Measurements from ENCODE around the gene ADAMTS14.

Gene ADAMTS14

DNA sequence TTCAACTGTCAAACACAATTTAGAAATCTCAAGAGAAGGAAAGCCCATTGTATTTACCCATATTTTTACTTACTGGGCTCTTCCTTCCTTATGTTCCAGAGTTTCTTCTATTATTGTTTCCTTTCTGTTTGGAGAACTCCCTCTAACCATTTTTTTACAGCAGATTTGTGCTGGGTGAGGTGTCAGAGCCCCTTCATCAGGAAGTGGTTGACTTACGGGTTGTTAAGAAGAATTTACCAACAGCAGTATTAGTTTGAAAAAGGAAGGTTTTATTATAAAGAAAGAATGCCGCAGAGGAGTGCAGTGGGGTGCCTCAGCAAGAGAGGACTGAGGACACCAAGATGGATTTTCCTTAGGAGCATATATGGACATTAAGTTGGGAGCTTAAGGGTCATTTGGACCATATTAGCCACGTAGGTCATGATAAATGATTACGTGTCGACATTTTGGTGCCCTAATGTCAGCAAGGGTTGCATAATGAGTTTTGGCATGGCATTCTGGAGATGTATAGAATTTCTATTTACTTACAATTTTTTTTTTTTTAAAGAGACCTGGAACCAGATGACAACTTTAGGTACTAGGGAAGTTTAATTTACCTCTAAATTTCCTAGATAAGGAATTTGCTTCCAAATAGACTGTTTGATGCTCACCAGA, 119.2 kb downstream of the ADAMTS14 start:
- no peak for DNase-seq

DNA sequence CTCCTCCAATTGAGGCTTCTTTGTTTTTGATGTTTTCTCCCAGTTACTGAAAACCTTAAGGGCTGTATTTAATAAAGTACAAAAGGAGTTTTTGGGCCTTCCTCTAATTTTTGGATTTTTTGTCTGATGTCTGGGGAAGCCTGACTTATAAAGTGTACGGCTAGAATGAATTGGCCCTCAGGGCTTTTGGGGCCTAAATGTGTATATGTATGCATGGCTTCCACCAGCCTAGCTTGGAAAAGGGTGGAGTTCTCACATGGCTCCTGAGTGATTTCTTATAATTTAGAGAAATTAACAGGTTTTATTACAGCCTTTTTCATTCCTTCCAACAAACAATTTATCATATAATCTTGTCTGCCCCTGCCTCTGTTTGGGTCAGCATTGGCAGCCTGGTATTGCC, 123.3 kb downstream of the ADAMTS14 start:
- DNase-seq = no peak

- no peak for DNase-seq
Observed at GRCh38 chr10:70797840-70798239, 125.5 kb downstream of the ADAMTS14 start.

GRCh38 chr10:70799124-70799523, 126.8 kb downstream of the ADAMTS14 start:
- DNase-seq = no peak

DNA sequence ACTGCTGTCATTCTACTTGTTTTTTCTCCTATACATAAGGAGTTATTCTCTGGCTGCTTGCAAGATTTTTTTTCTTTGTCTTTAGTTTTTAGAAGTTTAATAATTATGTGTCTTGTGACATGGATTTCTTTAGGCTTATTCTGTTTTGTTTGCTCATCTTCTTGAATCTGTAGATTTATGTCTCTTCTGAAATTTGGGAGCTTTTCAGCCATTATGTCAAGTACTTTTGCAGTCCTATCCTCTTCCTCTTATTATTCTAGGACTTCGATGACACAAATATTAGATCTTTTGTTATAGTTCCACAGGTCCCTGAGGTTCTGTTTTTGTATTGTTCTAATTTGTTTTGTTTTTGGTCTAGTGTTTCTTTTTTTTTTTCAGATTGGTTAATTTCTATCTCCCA, 129.5 kb downstream of the ADAMTS14 start:
- DNase-seq = no peak

DNA sequence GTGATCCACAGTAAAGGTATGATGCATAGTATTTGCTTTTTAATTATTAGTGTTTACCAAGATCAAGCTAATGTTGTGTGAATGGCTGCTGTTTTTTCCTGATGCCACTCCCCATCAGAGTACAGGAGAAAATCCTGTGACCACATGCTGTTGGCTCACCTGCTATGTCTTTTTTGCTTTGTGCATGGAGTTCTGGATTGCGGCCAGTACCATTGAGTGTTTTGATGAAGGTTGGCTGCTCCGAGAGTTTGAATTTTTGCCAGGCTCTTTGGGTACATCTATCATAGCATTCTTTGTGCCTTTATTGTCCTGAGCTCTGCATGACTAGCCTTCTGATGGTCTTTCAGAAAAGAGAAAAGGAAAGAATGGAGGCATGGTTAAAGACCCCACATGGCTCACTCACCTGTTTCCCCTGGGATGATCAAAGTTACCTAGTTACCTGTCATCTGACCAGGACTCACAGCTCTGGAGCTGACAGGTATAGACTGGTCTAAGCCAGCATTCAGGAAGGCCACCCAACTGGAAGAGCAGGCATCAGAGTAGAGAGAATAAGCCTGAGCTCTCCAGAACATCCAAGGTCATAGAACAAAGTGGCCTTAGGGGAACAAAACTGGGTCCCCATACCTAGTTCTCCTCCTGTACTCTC, 131.6 kb downstream of the ADAMTS14 start:
- DNase-seq = no peak

GRCh38 chr10:70804421-70804808, 132.1 kb downstream of the ADAMTS14 start:
- no peak for DNase-seq

GRCh38 chr10:70805619-70806215, 133.4 kb downstream of the ADAMTS14 start:
- DNase-seq = no peak

DNA sequence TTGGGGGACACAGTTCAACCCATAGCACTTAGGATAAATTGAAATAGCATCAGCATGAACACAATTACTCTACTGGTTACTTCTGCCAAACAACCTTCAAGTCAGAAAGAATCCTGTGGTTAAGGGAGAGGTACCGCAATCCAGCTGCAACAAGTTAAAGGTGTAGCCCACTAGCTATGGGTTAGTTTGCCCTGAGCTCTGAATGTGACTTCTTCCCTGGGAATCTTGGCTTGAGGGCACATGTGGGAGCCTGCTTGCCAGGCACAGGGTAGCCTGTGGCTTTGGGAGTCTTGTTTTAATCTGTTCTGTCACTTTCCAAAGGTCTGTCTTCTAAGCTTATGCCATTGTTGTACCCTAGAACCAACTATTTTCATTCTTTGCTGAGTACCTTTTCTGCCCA, 134.5 kb downstream of the ADAMTS14 start:
- DNase-seq = no peak

- DNase-seq = no peak
Observed at GRCh38 chr10:70807556-70807955, 135.2 kb downstream of the ADAMTS14 start.

GRCh38 chr10:70809011-70809611, 136.8 kb downstream of the ADAMTS14 start:
- no peak for DNase-seq

GRCh38 chr10:70809726-70810125, 137.4 kb downstream of the ADAMTS14 start:
- no peak for DNase-seq

DNA sequence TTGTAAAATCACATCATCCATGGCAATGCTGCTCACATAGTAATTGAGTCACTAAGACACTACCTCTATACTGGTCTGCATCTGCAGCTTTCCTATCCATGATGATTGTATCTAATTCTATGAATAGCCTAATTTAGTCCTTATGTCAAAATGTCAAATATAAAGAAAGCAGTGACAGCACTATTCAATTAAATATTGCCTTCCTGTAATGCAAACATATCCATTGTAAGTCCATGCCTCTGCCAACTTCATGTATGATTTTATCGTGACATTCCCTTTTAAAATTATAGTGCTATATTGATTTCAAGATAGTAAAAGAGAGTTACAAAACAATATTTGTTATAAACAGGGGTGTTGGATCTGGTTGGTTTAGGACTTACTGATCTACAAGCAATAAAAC, 138.7 kb downstream of the ADAMTS14 start:
- no peak for DNase-seq

DNA sequence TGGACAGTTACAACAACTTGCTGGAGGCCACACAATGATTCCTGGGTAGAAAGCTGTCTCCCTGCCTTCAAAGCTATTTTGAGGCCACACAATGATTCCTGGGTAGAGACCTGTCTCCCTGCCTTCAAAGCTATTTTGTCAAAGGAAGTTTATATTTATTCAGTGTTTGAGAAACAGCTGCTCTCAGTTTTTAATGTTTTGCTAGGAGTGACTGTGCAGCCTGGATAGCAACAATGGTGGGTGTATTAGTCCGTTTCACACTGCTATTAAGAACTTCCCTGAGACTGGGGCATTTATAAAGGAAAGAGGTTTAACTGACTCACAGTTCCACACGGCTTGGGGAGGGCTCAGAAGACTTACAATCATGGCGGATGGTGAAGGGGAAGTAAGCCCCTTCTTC, 139.6 kb downstream of the ADAMTS14 start:
- DNase-seq = no peak
